ENCODE results near the gene KCNQ4. TPM values are rescaled to one million over a fixed set of nuclear protein-coding genes. Genes with fewer than 3 reads are reported as not detected.
A peak's percentile ranks its signal among the peaks of the same experiment; 100 is the strongest.

Gene KCNQ4
- total and polyA plus RNA-seq, 2 of the 13 experiments (the other 11 are each of a cell fraction or from before 2014, with no cell fraction given) = 0.02 to 0.09 TPM

DNA sequence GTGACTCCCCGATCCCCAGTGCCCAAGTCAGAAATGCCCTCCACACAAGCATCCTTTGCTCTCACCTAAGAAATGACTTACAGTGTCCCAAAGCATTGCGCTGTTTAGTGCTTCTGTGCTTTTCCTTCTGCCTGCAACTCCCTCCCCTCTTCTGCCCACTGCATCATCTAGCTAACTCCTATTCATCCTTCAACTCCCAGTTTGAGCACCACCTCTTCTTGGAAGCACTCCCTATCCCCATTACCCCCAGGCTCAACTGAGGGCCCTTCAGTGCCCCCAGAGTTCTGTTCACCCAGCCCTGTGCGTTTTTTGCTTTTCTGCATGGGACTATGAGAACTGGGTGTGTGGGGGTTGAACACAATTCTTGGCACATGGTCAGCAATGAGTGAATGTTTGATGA lies 10.0 kb downstream of the KCNQ4 start:
- no peaks in the 10 kb centered on the region for H3K79me2 ChIP-seq (ENCODE audit: insufficient read depth, low read length)
- no peak for ATAC-seq
- FAIRE-seq = no peak
- intact Hi-C loops (cut with micrococcal nuclease; ENCODE audit: unreplicated experiment) (loop anchor here (10.0 kb wide), 1 partner anchor 51 kb away; no protein-coding TSS in a partner anchor), in situ Hi-C loops (cut with HindIII; ENCODE audit: extremely low pct_ligation_motif_present, low pct_unique_long_range_greater_than_20kb) (no loop called here)
- H4K20me1 ChIP-seq (ENCODE audit: insufficient read depth, low read length) = no peaks in the 10 kb centered on the region
- no TSS peak for BruUV-seq (replicated peaks)
- H3K36me3 ChIP-seq (replicated peaks in 1 of 2; ENCODE audit: control insufficient read depth in 1 of 2, insufficient read depth in 2 of 2, low read length in 2 of 2) = no peaks in the 10 kb centered on the region
- no peak overlapping the region for H3K27ac ChIP-seq (ENCODE audit: extremely low read length, insufficient read depth, low read length)
- peaks cover 45% of the 10 kb centered on the region for H3K4me1 ChIP-seq (ENCODE audit: insufficient read depth, low read length)
- ChIA-PET POLR2A (no interaction called here), CTCF (ENCODE audit: low intra/inter-chr PET ratio, low total read pairs) (no interaction called here)
- TF ChIP-seq NR2F1 (CRISPR knock-in tag; IDR thresholded peaks at IDR 0.05) = no peak
- no peak for TF ChIP-seq NFE2 (CRISPR knock-in tag; IDR thresholded peaks at IDR 0.05)
- no peak for TF ChIP-seq ZSCAN22 (CRISPR knock-in tag; IDR thresholded peaks at IDR 0.05)
- TF ChIP-seq U2AF1 (optimal IDR thresholded peaks at IDR 0.05; ENCODE audit: low read depth, low read length) = no peak
- TF ChIP-seq, protein P1, sequence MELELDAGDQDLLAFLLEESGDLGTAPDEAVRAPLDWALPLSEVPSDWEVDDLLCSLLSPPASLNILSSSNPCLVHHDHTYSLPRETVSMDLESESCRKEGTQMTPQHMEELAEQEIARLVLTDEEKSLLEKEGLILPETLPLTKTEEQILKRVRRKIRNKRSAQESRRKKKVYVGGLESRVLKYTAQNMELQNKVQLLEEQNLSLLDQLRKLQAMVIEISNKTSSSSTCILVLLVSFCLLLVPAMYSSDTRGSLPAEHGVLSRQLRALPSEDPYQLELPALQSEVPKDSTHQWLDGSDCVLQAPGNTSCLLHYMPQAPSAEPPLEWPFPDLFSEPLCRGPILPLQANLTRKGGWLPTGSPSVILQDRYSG (CRISPR knock-in tag; IDR thresholded peaks at IDR 0.05) = no peak
- 48% methylated on average over 3 of the region's 3 CpGs for WGBS (ENCODE audit: low lambda C conversion rate)
- H3K27me3 ChIP-seq (ENCODE audit: control insufficient read depth in 1 of 2, insufficient read depth in 2 of 2, low read length in 2 of 2) = peaks cover 0 to 36% of the 10 kb centered on the region in 2 experiments; a peak in 4 of 5 replicates
- no peak for DNase-seq (ENCODE audit: low spot score)
- no peak overlapping the region for H2AFZ ChIP-seq (ENCODE audit: low read length)
- H3K4me2 ChIP-seq (ENCODE audit: low read depth, low read length) = no peak overlapping the region
- H3K4me3 ChIP-seq (replicated peaks in 1 of 3; ENCODE audit: insufficient read depth in 1 of 3, low read depth in 2 of 3, low read length in 3 of 3) = no peak overlapping the region
- no peaks in the 10 kb centered on the region for H3K9me3 ChIP-seq (ENCODE audit: low read length)
- no peak overlapping the region for H3K9ac ChIP-seq (ENCODE audit: insufficient read depth, low read depth, low read length)

DNA sequence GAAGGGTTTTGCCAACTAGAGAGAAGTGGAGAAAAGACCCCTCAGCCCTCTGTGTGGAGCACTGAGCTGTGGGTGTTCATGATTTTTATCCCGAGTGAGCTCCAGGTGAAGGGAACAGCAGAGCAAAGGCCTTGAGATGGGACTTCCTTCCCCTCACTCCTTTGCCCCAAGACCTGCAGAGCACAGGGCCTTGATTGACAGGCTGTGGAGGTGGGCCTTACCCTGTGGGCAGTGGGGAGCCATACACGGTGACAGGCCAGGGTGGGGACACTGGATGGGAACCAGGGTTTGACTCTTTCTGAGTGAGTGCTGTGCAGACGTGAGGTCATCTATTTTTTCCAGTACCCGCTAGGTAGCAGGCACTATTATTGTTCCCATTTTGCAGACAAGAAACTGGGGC lies 10.5 kb downstream of the KCNQ4 start:
- Histone ChIP-seq H2AFZ (ENCODE audit: low read length) (no peak overlapping the region), H3K4me2 (ENCODE audit: low read depth, low read length) (no peak overlapping the region), H3K4me3 (replicated peaks in 1 of 3; ENCODE audit: insufficient read depth in 1 of 3, low read depth in 2 of 3, low read length in 3 of 3) (no peak overlapping the region), H3K36me3 (replicated peaks in 1 of 2; ENCODE audit: control insufficient read depth in 1 of 2, insufficient read depth in 2 of 2, low read length in 2 of 2) (no peaks in the 10 kb centered on the region), H3K79me2 (ENCODE audit: insufficient read depth, low read length) (no peaks in the 10 kb centered on the region), H3K27me3 (ENCODE audit: control insufficient read depth in 1 of 2, insufficient read depth in 2 of 2, low read length in 2 of 2) (peaks cover 0 to 36% of the 10 kb centered on the region in 2 experiments; a peak in 4 of 5 replicates), H3K4me1 (ENCODE audit: insufficient read depth, low read length) (peaks cover 40% of the 10 kb centered on the region), H4K20me1 (ENCODE audit: insufficient read depth, low read length) (no peaks in the 10 kb centered on the region), H3K9ac (ENCODE audit: insufficient read depth, low read depth, low read length) (no peak overlapping the region), H3K9me3 (ENCODE audit: low read length) (no peaks in the 10 kb centered on the region), H3K27ac (ENCODE audit: extremely low read length, insufficient read depth, low read length) (no peak overlapping the region)
- DNase-seq (ENCODE audit: low spot score) (no peak), FAIRE-seq (no peak), ATAC-seq (no peak)
- in situ Hi-C loops (cut with HindIII; ENCODE audit: extremely low pct_ligation_motif_present, low pct_unique_long_range_greater_than_20kb) = no loop called here
- intact Hi-C loops (cut with micrococcal nuclease; ENCODE audit: unreplicated experiment) = loop anchor here (10.0 kb wide), 1 partner anchor 51 kb away; no protein-coding TSS in a partner anchor
- no peak for TF ChIP-seq TAF15 (IDR thresholded peaks at IDR 0.05; ENCODE audit: low read depth, low read length, poor library complexity, severe bottlenecking)
- TF ChIP-seq, protein P2, sequence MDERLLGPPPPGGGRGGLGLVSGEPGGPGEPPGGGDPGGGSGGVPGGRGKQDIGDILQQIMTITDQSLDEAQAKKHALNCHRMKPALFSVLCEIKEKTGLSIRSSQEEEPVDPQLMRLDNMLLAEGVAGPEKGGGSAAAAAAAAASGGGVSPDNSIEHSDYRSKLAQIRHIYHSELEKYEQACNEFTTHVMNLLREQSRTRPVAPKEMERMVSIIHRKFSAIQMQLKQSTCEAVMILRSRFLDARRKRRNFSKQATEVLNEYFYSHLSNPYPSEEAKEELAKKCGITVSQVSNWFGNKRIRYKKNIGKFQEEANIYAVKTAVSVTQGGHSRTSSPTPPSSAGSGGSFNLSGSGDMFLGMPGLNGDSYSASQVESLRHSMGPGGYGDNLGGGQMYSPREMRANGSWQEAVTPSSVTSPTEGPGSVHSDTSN (CRISPR knock-in tag; IDR thresholded peaks at IDR 0.05) = 0 out of 2 replicates have a peak, but pooled peaks have one; percentile 30
- WGBS (ENCODE audit: low lambda C conversion rate) = 23% methylated on average over 3 of the region's 4 CpGs
- POLR2A ChIA-PET = no interaction called here
- BruUV-seq (replicated peaks) = no TSS peak
- CTCF ChIA-PET (ENCODE audit: low intra/inter-chr PET ratio, low total read pairs) = no interaction called here

All from HepG2 (cell line).